H9 (cell line): ENCODE results near the gene PRSS50. TPM values are rescaled to one million over a fixed set of nuclear protein-coding genes. Genes with fewer than 3 reads are reported as not detected.

Experiments used
- DNase-seq: peaks from one replicate; pipeline ENCODE4 v3.0.0-alpha.2; 2017
- H2AFZ ChIP-seq: one replicate; pipeline ENCODE4 v1.6.1; 2013; ENCODE audit warnings: mild to moderate bottlenecking, low read length, control low read depth, moderate library complexity
- H2AK5ac ChIP-seq: 2 replicates; pipeline ENCODE4 v1.6.1; 2013; ENCODE audit warnings: low read length, control low read depth, mixed read lengths; ENCODE audit not compliant: insufficient read length
- H2BK120ac ChIP-seq: one replicate; pipeline ENCODE4 v1.6.1; 2013; ENCODE audit warnings: low read depth, mild to moderate bottlenecking, low read length, control low read depth, inconsistent platforms; ENCODE audit not compliant: poor library complexity, severe bottlenecking
- H2BK12ac ChIP-seq: 2 replicates; pipeline ENCODE4 v1.6.1; 2013; ENCODE audit warnings: low read length, control low read depth, mixed read lengths, low read depth; ENCODE audit not compliant: insufficient read length
- H2BK15ac ChIP-seq: 2 replicates; pipeline ENCODE4 v1.6.1; 2013; ENCODE audit warnings: low read depth, low read length, control low read depth
- H2BK20ac ChIP-seq: one replicate; pipeline ENCODE4 v1.6.1; 2013; ENCODE audit warnings: low read depth, mild to moderate bottlenecking, low read length, control low read depth, inconsistent platforms; ENCODE audit not compliant: poor library complexity, severe bottlenecking
- H2BK5ac ChIP-seq: 2 replicates; pipeline ENCODE4 v1.6.1; 2013; ENCODE audit warnings: low read length, control low read depth, mixed read lengths; ENCODE audit not compliant: insufficient read length
- H3K14ac ChIP-seq: 2 replicates; pipeline ENCODE4 v1.6.1; 2013; ENCODE audit warnings: low read length, control low read depth; ENCODE audit not compliant: insufficient read depth
- H3K18ac ChIP-seq: 2 replicates; pipeline ENCODE4 v1.6.1; 2013; ENCODE audit warnings: low read depth, mild to moderate bottlenecking, mixed read lengths, low read length, control low read depth; ENCODE audit not compliant: insufficient read length
- H3K23ac ChIP-seq: 2 replicates; pipeline ENCODE4 v1.6.1; 2013; ENCODE audit warnings: low read length, control low read depth, mixed read lengths, low read depth; ENCODE audit not compliant: insufficient read length
- H3K23me2 ChIP-seq: 2 replicates; pipeline ENCODE4 v1.6.1; 2013; ENCODE audit warnings: low read depth, mild to moderate bottlenecking, mixed read lengths, low read length, control low read depth; ENCODE audit not compliant: insufficient read length, poor library complexity, severe bottlenecking
- H3K27ac ChIP-seq: 2 replicates; pipeline ENCODE4 v1.5.1; 2013; ENCODE audit warnings: low read length, control low read depth, mixed read lengths, low read depth; ENCODE audit not compliant: insufficient read length
- H3K27me3 ChIP-seq: 2 replicates; pipeline ENCODE4 v1.6.1; 2013; ENCODE audit warnings: low read length, control low read depth, inconsistent platforms; ENCODE audit not compliant: insufficient read depth
- H3K4ac ChIP-seq: 2 replicates; pipeline ENCODE4 v1.6.1; 2013; ENCODE audit warnings: low read depth, mild to moderate bottlenecking, control low read depth, inconsistent platforms, low read length, moderate library complexity
- H3K4me1 ChIP-seq: 2 replicates; pipeline ENCODE4 v1.6.1; 2013; ENCODE audit warnings: low read length, control low read depth, inconsistent platforms; ENCODE audit not compliant: insufficient read depth
- H3K4me2 ChIP-seq: 2 replicates; pipeline ENCODE4 v1.6.1; 2013; ENCODE audit warnings: low read length, control low read depth, mixed read lengths; ENCODE audit not compliant: insufficient read length, insufficient read depth
- H3K56ac ChIP-seq: 2 replicates; pipeline ENCODE4 v1.6.1; 2013; ENCODE audit warnings: low read depth, mild to moderate bottlenecking, mixed read lengths, low read length, control low read depth; ENCODE audit not compliant: insufficient read length
- H3K79me1 ChIP-seq: 2 replicates; pipeline ENCODE4 v1.6.1; 2013; ENCODE audit warnings: low read depth, mild to moderate bottlenecking, moderate library complexity, low read length, control low read depth, inconsistent platforms; ENCODE audit not compliant: insufficient read depth, poor library complexity, severe bottlenecking
- H3K79me2 ChIP-seq: 2 replicates; pipeline ENCODE4 v1.6.1; 2013; ENCODE audit warnings: low read length, control low read depth, inconsistent platforms; ENCODE audit not compliant: insufficient read depth
- H3K9ac ChIP-seq: 2 replicates; pipeline ENCODE4 v1.6.1; 2013; ENCODE audit warnings: low read length, control low read depth, mixed read lengths; ENCODE audit not compliant: insufficient read length; ENCODE audit errors: extremely low read depth
- H3K9me3 ChIP-seq: one replicate; pipeline ENCODE4 v1.6.1; 2013; ENCODE audit warnings: low read depth, low read length, inconsistent platforms; ENCODE audit not compliant: control insufficient read depth
- H3T11ph ChIP-seq: one replicate; pipeline ENCODE4 v1.6.1; 2013; ENCODE audit warnings: mild to moderate bottlenecking, low read length, control low read depth, inconsistent platforms
- H4K20me1 ChIP-seq: one replicate; pipeline ENCODE4 v1.6.1; 2013; ENCODE audit not compliant: control insufficient read depth, insufficient read length, insufficient read depth
- H4K5ac ChIP-seq: 2 replicates; pipeline ENCODE4 v1.6.1; 2013; ENCODE audit warnings: low read depth, mild to moderate bottlenecking, mixed read lengths, low read length, control low read depth; ENCODE audit not compliant: insufficient read length
- H4K8ac ChIP-seq: replicated peaks from 2 replicates; pipeline ENCODE4 v1.6.1; 2013; ENCODE audit warnings: low read length, control low read depth, mixed read lengths, low read depth; ENCODE audit not compliant: insufficient read length
- H4K91ac ChIP-seq: 2 replicates; pipeline ENCODE4 v1.6.1; 2013; ENCODE audit warnings: low read depth, mild to moderate bottlenecking, moderate library complexity, mixed read lengths, low read length, control low read depth; ENCODE audit not compliant: insufficient read length
- H3K27ac Mint-ChIP-seq, 3 experiments: 2 replicates in 2 of 3; 3 replicates in 1 of 3; pipeline ENCODE4 v1.8.0; 2020 to 2021; ENCODE audit warnings: mixed read lengths in 3 of 3, mild to moderate bottlenecking in 1 of 3, moderate library complexity in 1 of 3
- H3K27me3 Mint-ChIP-seq: 2 replicates; pipeline ENCODE4 v1.8.0; 2021; ENCODE audit warnings: low read depth, mild to moderate bottlenecking, moderate library complexity, mixed read lengths
- H3K36me3 Mint-ChIP-seq, 3 experiments: 2 replicates in 2 of 3; 3 replicates in 1 of 3; pipeline ENCODE4 v1.8.0; 2020 to 2021; ENCODE audit warnings: low read depth in 3 of 3, mixed read lengths in 3 of 3; ENCODE audit not compliant: insufficient read depth in 1 of 3
- H3K4me1 Mint-ChIP-seq, 2 experiments: 2 replicates each; pipeline ENCODE4 v1.8.0; 2020; ENCODE audit warnings: mixed read lengths in 2 of 2
- H3K4me3 Mint-ChIP-seq, 2 experiments: 2 replicates in 1 of 2; 3 replicates in 1 of 2; pipeline ENCODE4 v1.8.0; 2020 to 2021; ENCODE audit warnings: mild to moderate bottlenecking in 2 of 2, mixed read lengths in 2 of 2, moderate library complexity in 1 of 2
- H3K9me3 Mint-ChIP-seq, 2 experiments: 2 replicates in 1 of 2; 3 replicates in 1 of 2; pipeline ENCODE4 v1.8.0; 2020; ENCODE audit warnings: mild to moderate bottlenecking in 2 of 2, mixed read lengths in 2 of 2, moderate library complexity in 1 of 2
- WGBS: extraction: QIAGEN DNeasy Blood & Tissue Kit; methylation state at CpG from one replicate; pipeline ENCODE4 v1.1.7; 2013; ENCODE audit warnings: missing lambda C conversion rate, low lambda C conversion rate, mixed read lengths; ENCODE audit not compliant: insufficient read length; ENCODE audit errors: extremely low coverage; 5-methylcytosine and 5-hydroxymethylcytosine counted together
- total RNA-seq: library from RNA; stranded (reverse); gene quantifications from 2 replicates; pipeline ENCODE4 v1.2.1, GENCODE V29; 2021
- TF ChIP-seq, protein P1 (sequence below): fragments of 200-600 bp; sonication (generic); conservative IDR thresholded peaks from 3 replicates; pipeline ENCODE4 v1.8.0; 2021; ENCODE audit warnings: antibody characterized with exemption, mild to moderate bottlenecking

The PRSS50 gene
- total RNA-seq, 1 experiment from 2014 or later: 0.24 TPM

DNA sequence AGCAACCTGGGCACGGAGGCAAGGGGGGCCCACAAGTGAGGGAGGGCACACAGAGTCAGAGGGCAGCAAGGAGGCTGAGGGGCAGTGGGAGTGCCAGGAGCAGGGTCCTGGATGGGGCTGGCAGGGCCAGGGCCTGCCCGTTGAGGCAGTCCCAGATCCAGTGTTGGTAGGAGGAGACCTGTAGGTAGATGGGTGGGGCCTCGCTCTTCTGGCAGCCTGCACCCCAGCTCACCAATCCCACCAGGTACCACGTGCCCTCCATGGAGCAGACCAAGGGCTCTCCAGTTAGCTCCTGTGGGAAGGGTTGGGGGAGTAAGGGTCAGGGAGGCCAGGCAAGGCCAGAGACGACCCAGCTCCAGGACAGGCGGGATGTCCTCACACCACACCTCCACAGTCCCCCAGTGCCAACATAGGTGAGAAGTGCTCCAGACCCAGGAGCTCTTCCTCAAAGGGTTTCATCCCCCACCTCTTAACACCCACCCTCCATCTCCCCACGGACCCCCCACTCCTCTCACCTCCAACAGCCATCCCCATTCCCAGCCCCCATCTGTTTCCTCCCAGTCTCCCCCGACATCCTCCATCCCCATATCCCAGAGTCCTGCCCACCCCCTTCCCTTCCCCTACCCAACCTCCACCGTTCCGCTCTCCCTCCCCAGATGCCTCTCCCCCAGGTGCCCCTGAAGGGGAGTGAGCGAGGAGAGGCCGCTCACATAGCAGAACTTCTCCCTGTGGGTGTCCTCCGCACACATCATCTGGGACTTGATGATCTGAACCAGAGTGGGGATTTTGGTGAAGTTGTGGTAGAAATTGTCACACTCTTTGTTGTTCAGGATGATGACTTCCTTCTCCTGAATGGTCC lies 5.2 kb downstream of the PRSS50 start:
- Histone ChIP-seq H3K23me2 (no peaks in the 10 kb centered on the region), H3K23ac (no peak overlapping the region), H3K27me3 (no peaks in the 10 kb centered on the region), H3K79me1 (no peaks in the 10 kb centered on the region), H3K18ac (no peak overlapping the region), H3K4me2 (no peak overlapping the region), H2BK20ac (no peak overlapping the region), H3K56ac (no peak overlapping the region), H3K4me1 (no peaks in the 10 kb centered on the region), H3K4ac (no peak overlapping the region), H2BK120ac (no peak overlapping the region), H2BK12ac (no peak overlapping the region), H2AFZ (no peak overlapping the region), H4K20me1 (no peaks in the 10 kb centered on the region), H4K8ac (no peak overlapping the region), H2AK5ac (no peak overlapping the region), H2BK15ac (no peak overlapping the region), H3K79me2 (no peaks in the 10 kb centered on the region), H3K9ac (no peak overlapping the region), H3K27ac (no peak overlapping the region), H3K9me3 (no peaks in the 10 kb centered on the region), H3T11ph (no peak overlapping the region), H4K5ac (no peak overlapping the region), H2BK5ac (no peak overlapping the region), H4K91ac (no peak overlapping the region), H3K14ac (no peak overlapping the region; the same call in 1 of the 2 replicates)
- H3K9me3 Mint-ChIP-seq: no peaks in the 10 kb centered on the region
- H3K27ac Mint-ChIP-seq: peak overlapping the region in 1 of 3 experiments; percentile 92; a peak in 1 of 7 replicates
- H3K4me3 Mint-ChIP-seq: no peak overlapping the region; a peak in 1 of 5 replicates
- no peaks in the 10 kb centered on the region for H3K4me1 Mint-ChIP-seq
- TF ChIP-seq, protein P1, sequence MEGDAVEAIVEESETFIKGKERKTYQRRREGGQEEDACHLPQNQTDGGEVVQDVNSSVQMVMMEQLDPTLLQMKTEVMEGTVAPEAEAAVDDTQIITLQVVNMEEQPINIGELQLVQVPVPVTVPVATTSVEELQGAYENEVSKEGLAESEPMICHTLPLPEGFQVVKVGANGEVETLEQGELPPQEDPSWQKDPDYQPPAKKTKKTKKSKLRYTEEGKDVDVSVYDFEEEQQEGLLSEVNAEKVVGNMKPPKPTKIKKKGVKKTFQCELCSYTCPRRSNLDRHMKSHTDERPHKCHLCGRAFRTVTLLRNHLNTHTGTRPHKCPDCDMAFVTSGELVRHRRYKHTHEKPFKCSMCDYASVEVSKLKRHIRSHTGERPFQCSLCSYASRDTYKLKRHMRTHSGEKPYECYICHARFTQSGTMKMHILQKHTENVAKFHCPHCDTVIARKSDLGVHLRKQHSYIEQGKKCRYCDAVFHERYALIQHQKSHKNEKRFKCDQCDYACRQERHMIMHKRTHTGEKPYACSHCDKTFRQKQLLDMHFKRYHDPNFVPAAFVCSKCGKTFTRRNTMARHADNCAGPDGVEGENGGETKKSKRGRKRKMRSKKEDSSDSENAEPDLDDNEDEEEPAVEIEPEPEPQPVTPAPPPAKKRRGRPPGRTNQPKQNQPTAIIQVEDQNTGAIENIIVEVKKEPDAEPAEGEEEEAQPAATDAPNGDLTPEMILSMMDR: no peak
- H3K27me3 Mint-ChIP-seq: peaks cover 2% of the 10 kb centered on the region
- no CpG with 5 or more reads among the region's 13 CpGs for WGBS
- H3K36me3 Mint-ChIP-seq: no peaks in the 10 kb centered on the region
- no peak for DNase-seq
